ENCODE measurements around the gene TTC33. TPM values are rescaled to one million over a fixed set of nuclear protein-coding genes. Genes with fewer than 3 reads are reported as not detected.
"Not testable (repeated sequence)": the region's sequence is repeated elsewhere in the genome, so short reads cannot be mapped to it uniquely, and the experiment has no call there.

Gene TTC33
- total RNA-seq, 1 donor from 2014 or later = 3.8 TPM

- ATAC-seq = no peak
Observed at GRCh38 chr5:40779561-40779960, 23.8 kb upstream of the TTC33 start.

GRCh38 chr5:40778133-40778532 lies 22.4 kb upstream of the TTC33 start:
- no peak for ATAC-seq

GRCh38 chr5:40776658-40776977 lies 20.9 kb upstream of the TTC33 start:
- ATAC-seq = no peak

GRCh38 chr5:40775846-40776657 lies 20.3 kb upstream of the TTC33 start:
- ATAC-seq = no peak

- no peak for ATAC-seq
Observed at GRCh38 chr5:40775085-40775845, 19.5 kb upstream of the TTC33 start.

- no peak for ATAC-seq
Observed at GRCh38 chr5:40774623-40775022, 18.9 kb upstream of the TTC33 start.

GRCh38 chr5:40770764-40771163 lies 15.0 kb upstream of the TTC33 start:
- no peak for ATAC-seq

- no peak for ATAC-seq
Observed at GRCh38 chr5:40762705-40763104, 6.9 kb upstream of the TTC33 start.

- no peak for ATAC-seq
Observed at GRCh38 chr5:40757400-40757799, 1.6 kb upstream of the TTC33 start.

GRCh38 chr5:40755093-40755406 lies 711 bp downstream of the TTC33 start:
- peak; percentile 87 for ATAC-seq

GRCh38 chr5:40754381-40755092 lies 1.2 kb downstream of the TTC33 start:
- no peak for ATAC-seq

- no peak for ATAC-seq
Observed at GRCh38 chr5:40746703-40747102, 9.1 kb downstream of the TTC33 start.

GRCh38 chr5:40743771-40744170 lies 12.0 kb downstream of the TTC33 start:
- ATAC-seq = no peak

GRCh38 chr5:40738502-40738901 lies 17.3 kb downstream of the TTC33 start:
- no peak for ATAC-seq

- ATAC-seq = peak; percentile 55
Observed at GRCh38 chr5:40736103-40736875, 19.5 kb downstream of the TTC33 start.

GRCh38 chr5:40735609-40736008 lies 20.2 kb downstream of the TTC33 start:
- no peak for ATAC-seq

- no peak for ATAC-seq
Observed at GRCh38 chr5:40734986-40735385, 20.8 kb downstream of the TTC33 start.

GRCh38 chr5:40733879-40734563 lies 21.7 kb downstream of the TTC33 start:
- ATAC-seq = no peak

- ATAC-seq = no peak
Observed at GRCh38 chr5:40733434-40733833, 22.3 kb downstream of the TTC33 start.

GRCh38 chr5:40722497-40722911 lies 33.3 kb downstream of the TTC33 start:
- not testable (repeated sequence) for ATAC-seq

- ATAC-seq = no peak
Observed at GRCh38 chr5:40720069-40720468, 35.7 kb downstream of the TTC33 start.

- no peak for ATAC-seq
Observed at GRCh38 chr5:40717281-40717680, 38.5 kb downstream of the TTC33 start.

Data from esophagus mucosa (tissue), 1 donor.